Lower leg skin (tissue), 3 donors: ENCODE results near the gene SYNPO2L.
"Not testable (repeated sequence)": the region's sequence is repeated elsewhere in the genome, so short reads cannot be mapped to it uniquely, and the experiment has no call there.

ENCODE experiments used
- CTCF ChIP-seq, 3 donors: fragments of 450-650 bp; IDR thresholded peaks; one replicate each; pipeline ENCODE4 v1.5.1; 2016; ENCODE audit warnings: antibody characterized with exemption in 3 of 3, mild to moderate bottlenecking in 3 of 3, moderate library complexity in 2 of 3
- POLR2A ChIP-seq, 2 donors: fragments of 450-650 bp; IDR thresholded peaks; one replicate each; pipeline ENCODE4 v1.6.1; 2016 to 2017; ENCODE audit warnings: antibody characterized with exemption in 2 of 2, mild to moderate bottlenecking in 1 of 2, moderate library complexity in 1 of 2

GRCh38 chr10:73698819-73699218 lies 43.0 kb upstream of the SYNPO2L start:
- not testable (repeated sequence) for TF ChIP-seq POLR2A, CTCF (IDR thresholded peaks at IDR 0.05)
